Measurements from ENCODE around the gene BCAT1.

DNA sequence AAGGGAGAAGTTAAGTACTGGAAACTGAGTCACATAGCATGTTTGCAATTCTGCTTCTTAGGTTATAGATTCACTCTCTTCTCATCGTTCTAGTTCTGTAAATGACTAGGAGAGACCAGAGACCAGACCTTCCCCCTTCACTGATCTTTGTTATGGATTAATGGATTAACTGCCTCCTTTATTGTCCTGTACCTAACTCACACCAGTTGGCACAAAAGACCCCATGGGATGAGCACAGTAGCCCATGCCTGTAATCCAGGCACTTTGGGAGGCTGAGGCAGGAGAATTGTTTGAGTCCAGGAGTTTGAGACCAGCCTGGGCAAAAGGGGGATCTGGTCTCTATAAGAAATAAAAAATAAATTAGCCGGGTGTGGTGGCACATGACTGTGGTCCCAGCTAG, 20.8 kb downstream of the BCAT1 start:
- TF ChIP-seq POLR2A (IDR thresholded peaks at IDR 0.05; ENCODE audit: low read depth, low read length) (no peak), POLR2AphosphoS5 (IDR thresholded peaks at IDR 0.05; ENCODE audit: low read depth, low read length) (no peak)
